H1 (cell line): ENCODE results near the gene OBSCN. TPM values are rescaled to one million over a fixed set of nuclear protein-coding genes. Genes with fewer than 3 reads are reported as not detected.

Source experiments
- FOSL1 ChIP-seq: IDR thresholded peaks from 2 replicates; pipeline ENCODE4 v1.6.1; 2011; ENCODE audit warnings: mild to moderate bottlenecking, low read depth, low read length, moderate library complexity; ENCODE audit not compliant: insufficient read depth
- KDM5A ChIP-seq: fragments of 200-600 bp; IDR thresholded peaks from 2 replicates; pipeline ENCODE4 v1.7.1; 2012; ENCODE audit warnings: mild to moderate bottlenecking, low read length, inconsistent platforms, mixed read lengths
- SIRT6 ChIP-seq: IDR thresholded peaks from one replicate; pipeline ENCODE4 v1.7.1; 2012; ENCODE audit warnings: low read length, inconsistent platforms
- SP1 ChIP-seq: IDR thresholded peaks from 2 replicates; pipeline ENCODE4 v1.6.1; 2011; ENCODE audit warnings: low read depth, low read length
- TAF1 ChIP-seq: IDR thresholded peaks from 2 replicates; pipeline ENCODE4 v1.6.1; 2011; ENCODE audit warnings: mild to moderate bottlenecking, low read depth, low read length
- polyA plus RNA-seq, 7 experiments: library from polyadenylated mRNA; depleted of rRNA in 3 of 7; stranded (reverse) in 5 of 7; unstranded in 2 of 7; fragments of >200 nt in 5 of 7; fragments of 200-250 nt in 2 of 7; gene quantifications; 1 replicate in 5 of 7; 2 replicates in 1 of 7; 4 replicates in 1 of 7; pipeline versions ENCODE4 v1.2.1 to v1.2.3, GENCODE V29; 2011 to 2013; ENCODE audit warnings: missing spikeins in 2 of 7, mixed read lengths in 2 of 7
- total RNA-seq: library from RNA; stranded (reverse); fragmentation: NEBNext Ultra II Directional; extraction: Animal tissue kit (Norgen Biotek cat#: 25700); gene quantifications from 2 replicates; pipeline ENCODE4 v1.2.1, GENCODE V29; 2021
- TF ChIP-seq, protein P1 (sequence below): fragments of 300-600 bp; sonication (generic); IDR thresholded peaks from 2 replicates; pipeline ENCODE4 v1.7.1; 2012; ENCODE audit warnings: low read length, moderate library complexity, mild to moderate bottlenecking, inconsistent platforms; ENCODE audit not compliant: insufficient replicate concordance

The OBSCN gene
- total and polyA plus RNA-seq, 2 of the 8 experiments (the other 6 are each of a cell fraction or from before 2014, with no cell fraction given) = 7.5 to 28.4 TPM

DNA sequence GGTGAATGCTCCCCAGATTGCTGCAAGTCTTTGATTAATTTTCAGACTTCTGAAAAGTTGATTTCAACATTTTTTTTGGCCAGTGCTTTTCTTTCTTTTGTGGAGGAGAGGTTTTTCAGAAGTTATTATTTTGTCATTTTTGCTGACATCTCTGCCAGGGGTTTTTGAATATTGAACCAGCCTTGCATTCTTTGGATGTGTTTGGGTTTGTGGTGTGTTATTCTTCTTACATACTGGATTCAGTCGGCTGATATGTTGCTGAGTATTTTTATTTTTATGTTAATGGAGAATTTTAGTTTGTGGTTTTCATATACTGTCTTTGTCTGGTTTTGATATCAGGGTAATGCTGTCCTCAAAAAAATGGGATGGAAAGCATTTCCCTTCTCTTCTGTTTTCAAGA lies 25.3 kb downstream of the OBSCN start (continued):
- TF ChIP-seq FOSL1 (no peak), SP1 (no peak), SIRT6 (no peak), KDM5A (no peak), TAF1 (no peak)
- TF ChIP-seq, protein P1, sequence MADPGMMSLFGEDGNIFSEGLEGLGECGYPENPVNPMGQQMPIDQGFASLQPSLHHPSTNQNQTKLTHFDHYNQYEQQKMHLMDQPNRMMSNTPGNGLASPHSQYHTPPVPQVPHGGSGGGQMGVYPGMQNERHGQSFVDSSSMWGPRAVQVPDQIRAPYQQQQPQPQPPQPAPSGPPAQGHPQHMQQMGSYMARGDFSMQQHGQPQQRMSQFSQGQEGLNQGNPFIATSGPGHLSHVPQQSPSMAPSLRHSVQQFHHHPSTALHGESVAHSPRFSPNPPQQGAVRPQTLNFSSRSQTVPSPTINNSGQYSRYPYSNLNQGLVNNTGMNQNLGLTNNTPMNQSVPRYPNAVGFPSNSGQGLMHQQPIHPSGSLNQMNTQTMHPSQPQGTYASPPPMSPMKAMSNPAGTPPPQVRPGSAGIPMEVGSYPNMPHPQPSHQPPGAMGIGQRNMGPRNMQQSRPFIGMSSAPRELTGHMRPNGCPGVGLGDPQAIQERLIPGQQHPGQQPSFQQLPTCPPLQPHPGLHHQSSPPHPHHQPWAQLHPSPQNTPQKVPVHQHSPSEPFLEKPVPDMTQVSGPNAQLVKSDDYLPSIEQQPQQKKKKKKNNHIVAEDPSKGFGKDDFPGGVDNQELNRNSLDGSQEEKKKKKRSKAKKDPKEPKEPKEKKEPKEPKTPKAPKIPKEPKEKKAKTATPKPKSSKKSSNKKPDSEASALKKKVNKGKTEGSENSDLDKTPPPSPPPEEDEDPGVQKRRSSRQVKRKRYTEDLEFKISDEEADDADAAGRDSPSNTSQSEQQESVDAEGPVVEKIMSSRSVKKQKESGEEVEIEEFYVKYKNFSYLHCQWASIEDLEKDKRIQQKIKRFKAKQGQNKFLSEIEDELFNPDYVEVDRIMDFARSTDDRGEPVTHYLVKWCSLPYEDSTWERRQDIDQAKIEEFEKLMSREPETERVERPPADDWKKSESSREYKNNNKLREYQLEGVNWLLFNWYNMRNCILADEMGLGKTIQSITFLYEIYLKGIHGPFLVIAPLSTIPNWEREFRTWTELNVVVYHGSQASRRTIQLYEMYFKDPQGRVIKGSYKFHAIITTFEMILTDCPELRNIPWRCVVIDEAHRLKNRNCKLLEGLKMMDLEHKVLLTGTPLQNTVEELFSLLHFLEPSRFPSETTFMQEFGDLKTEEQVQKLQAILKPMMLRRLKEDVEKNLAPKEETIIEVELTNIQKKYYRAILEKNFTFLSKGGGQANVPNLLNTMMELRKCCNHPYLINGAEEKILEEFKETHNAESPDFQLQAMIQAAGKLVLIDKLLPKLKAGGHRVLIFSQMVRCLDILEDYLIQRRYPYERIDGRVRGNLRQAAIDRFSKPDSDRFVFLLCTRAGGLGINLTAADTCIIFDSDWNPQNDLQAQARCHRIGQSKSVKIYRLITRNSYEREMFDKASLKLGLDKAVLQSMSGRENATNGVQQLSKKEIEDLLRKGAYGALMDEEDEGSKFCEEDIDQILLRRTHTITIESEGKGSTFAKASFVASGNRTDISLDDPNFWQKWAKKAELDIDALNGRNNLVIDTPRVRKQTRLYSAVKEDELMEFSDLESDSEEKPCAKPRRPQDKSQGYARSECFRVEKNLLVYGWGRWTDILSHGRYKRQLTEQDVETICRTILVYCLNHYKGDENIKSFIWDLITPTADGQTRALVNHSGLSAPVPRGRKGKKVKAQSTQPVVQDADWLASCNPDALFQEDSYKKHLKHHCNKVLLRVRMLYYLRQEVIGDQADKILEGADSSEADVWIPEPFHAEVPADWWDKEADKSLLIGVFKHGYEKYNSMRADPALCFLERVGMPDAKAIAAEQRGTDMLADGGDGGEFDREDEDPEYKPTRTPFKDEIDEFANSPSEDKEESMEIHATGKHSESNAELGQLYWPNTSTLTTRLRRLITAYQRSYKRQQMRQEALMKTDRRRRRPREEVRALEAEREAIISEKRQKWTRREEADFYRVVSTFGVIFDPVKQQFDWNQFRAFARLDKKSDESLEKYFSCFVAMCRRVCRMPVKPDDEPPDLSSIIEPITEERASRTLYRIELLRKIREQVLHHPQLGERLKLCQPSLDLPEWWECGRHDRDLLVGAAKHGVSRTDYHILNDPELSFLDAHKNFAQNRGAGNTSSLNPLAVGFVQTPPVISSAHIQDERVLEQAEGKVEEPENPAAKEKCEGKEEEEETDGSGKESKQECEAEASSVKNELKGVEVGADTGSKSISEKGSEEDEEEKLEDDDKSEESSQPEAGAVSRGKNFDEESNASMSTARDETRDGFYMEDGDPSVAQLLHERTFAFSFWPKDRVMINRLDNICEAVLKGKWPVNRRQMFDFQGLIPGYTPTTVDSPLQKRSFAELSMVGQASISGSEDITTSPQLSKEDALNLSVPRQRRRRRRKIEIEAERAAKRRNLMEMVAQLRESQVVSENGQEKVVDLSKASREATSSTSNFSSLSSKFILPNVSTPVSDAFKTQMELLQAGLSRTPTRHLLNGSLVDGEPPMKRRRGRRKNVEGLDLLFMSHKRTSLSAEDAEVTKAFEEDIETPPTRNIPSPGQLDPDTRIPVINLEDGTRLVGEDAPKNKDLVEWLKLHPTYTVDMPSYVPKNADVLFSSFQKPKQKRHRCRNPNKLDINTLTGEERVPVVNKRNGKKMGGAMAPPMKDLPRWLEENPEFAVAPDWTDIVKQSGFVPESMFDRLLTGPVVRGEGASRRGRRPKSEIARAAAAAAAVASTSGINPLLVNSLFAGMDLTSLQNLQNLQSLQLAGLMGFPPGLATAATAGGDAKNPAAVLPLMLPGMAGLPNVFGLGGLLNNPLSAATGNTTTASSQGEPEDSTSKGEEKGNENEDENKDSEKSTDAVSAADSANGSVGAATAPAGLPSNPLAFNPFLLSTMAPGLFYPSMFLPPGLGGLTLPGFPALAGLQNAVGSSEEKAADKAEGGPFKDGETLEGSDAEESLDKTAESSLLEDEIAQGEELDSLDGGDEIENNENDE = no peak
